IMR-90 (cell line): ENCODE data around the gene MRPL44. TPM values are rescaled to one million over a fixed set of nuclear protein-coding genes. Genes with fewer than 3 reads are reported as not detected.
A peak's percentile ranks its signal among the peaks of the same experiment; 100 is the strongest.

Source experiments
- ATAC-seq: fragments of 200-7000 bp; cut with Tn5 transposase; 2 replicates; pipeline ENCODE4 v1.9.1; 2020; ENCODE audit warnings: low read depth, mild to moderate bottlenecking, moderate library complexity
- BruUV-seq: library from RNA; stranded (reverse); fragments of 400-500 nt; replicated peaks from 2 replicates; lab custom pipeline; 2021; lab: Mats Ljungman, UMichigan
- CTCF ChIA-PET: fragments of 300-600 bp; formaldehyde crosslinking; extraction: SDS; loops from one replicate; lab custom pipeline; 2021; ENCODE audit warnings: antibody characterized with exemption; lab: Yijun Ruan, JAX
- POLR2A ChIA-PET: fragments of 300-600 bp; sonication (Branson Sonifier 250); formaldehyde crosslinking; loops from one replicate; lab custom pipeline; 2022; ENCODE audit warnings: antibody characterized with exemption; ENCODE audit not compliant: unreplicated experiment; lab: Charles Lee
- DNase-seq: peaks from one replicate; pipeline ENCODE4 v3.0.0; 2013
- H2AFZ ChIP-seq: replicated peaks from 2 replicates; pipeline ENCODE3; 2013; ENCODE audit warnings: low read length, mild to moderate bottlenecking; ENCODE audit not compliant: poor library complexity
- H2AK5ac ChIP-seq: 2 replicates; pipeline ENCODE4 v1.6.1; 2013; ENCODE audit warnings: low read depth, low read length, inconsistent platforms
- H2AK9ac ChIP-seq: replicated peaks from 2 replicates; pipeline ENCODE3; 2013; ENCODE audit warnings: mild to moderate bottlenecking, low read depth, low read length, moderate library complexity; ENCODE audit not compliant: poor library complexity
- H2BK120ac ChIP-seq: 2 replicates; pipeline ENCODE4 v1.6.1; 2013; ENCODE audit warnings: low read depth, low read length, inconsistent platforms
- H2BK15ac ChIP-seq: 3 replicates; pipeline ENCODE4 v1.6.1; 2013; ENCODE audit warnings: low read depth, low read length, inconsistent platforms
- H2BK20ac ChIP-seq: 2 replicates; pipeline ENCODE4 v1.6.1; 2013; ENCODE audit warnings: low read depth, mild to moderate bottlenecking, inconsistent platforms, low read length, moderate library complexity
- H2BK5ac ChIP-seq: 2 replicates; pipeline ENCODE4 v1.6.1; 2013; ENCODE audit warnings: mild to moderate bottlenecking, low read depth, low read length, inconsistent platforms; ENCODE audit not compliant: poor library complexity, severe bottlenecking
- H3K14ac ChIP-seq: replicated peaks from 2 replicates; pipeline ENCODE4 v1.6.1; 2013; ENCODE audit warnings: low read depth, low read length, inconsistent platforms
- H3K18ac ChIP-seq: 2 replicates; pipeline ENCODE4 v1.6.1; 2013; ENCODE audit warnings: low read depth, low read length, control low read depth
- H3K23ac ChIP-seq: 2 replicates; pipeline ENCODE4 v1.6.1; 2013; ENCODE audit warnings: low read depth, low read length, inconsistent platforms
- H3K27ac ChIP-seq: 2 replicates; pipeline ENCODE4 v1.5.1; 2013; ENCODE audit warnings: mild to moderate bottlenecking, control low read depth, low read length; ENCODE audit not compliant: insufficient read depth
- H3K27me3 ChIP-seq: 2 replicates; pipeline ENCODE4 v1.6.1; 2013; ENCODE audit warnings: low read length; ENCODE audit not compliant: control insufficient read depth, insufficient read depth
- H3K36me3 ChIP-seq: 2 replicates; pipeline ENCODE4 v1.6.1; 2013; ENCODE audit warnings: low read length, mixed read lengths; ENCODE audit not compliant: control insufficient read depth, insufficient read depth
- H3K4ac ChIP-seq: 2 replicates; pipeline ENCODE4 v1.6.1; 2013; ENCODE audit warnings: low read depth, low read length, inconsistent platforms
- H3K4me1 ChIP-seq: 2 replicates; pipeline ENCODE4 v1.6.1; 2013; ENCODE audit warnings: low read length, mixed read lengths; ENCODE audit not compliant: control insufficient read depth, insufficient read depth
- H3K4me2 ChIP-seq: 2 replicates; pipeline ENCODE4 v1.6.1; 2013; ENCODE audit warnings: low read depth, mild to moderate bottlenecking, control low read depth, low read length, moderate library complexity
- H3K4me3 ChIP-seq: 2 replicates; pipeline ENCODE4 v1.5.1; 2013; ENCODE audit warnings: low read depth, mild to moderate bottlenecking, control low read depth, low read length, moderate library complexity; ENCODE audit not compliant: insufficient read depth
- H3K56ac ChIP-seq: 2 replicates; pipeline ENCODE4 v1.6.1; 2013; ENCODE audit warnings: low read length, inconsistent platforms; ENCODE audit not compliant: insufficient read depth; ENCODE audit errors: extremely low read depth
- H3K79me1 ChIP-seq, 2 experiments: 2 replicates each; pipeline ENCODE4 v1.6.1; 2013; ENCODE audit warnings: low read length in 2 of 2, inconsistent platforms in 1 of 2, low read depth in 1 of 2
- H3K9ac ChIP-seq: 2 replicates; pipeline ENCODE4 v1.6.1; 2013; ENCODE audit warnings: low read depth, low read length, control low read depth
- H3K9me1 ChIP-seq: 2 replicates; pipeline ENCODE4 v1.6.1; 2013; ENCODE audit warnings: low read length, inconsistent platforms; ENCODE audit not compliant: insufficient read depth
- H3K9me3 ChIP-seq: 2 replicates; pipeline ENCODE4 v1.6.1; 2013; ENCODE audit warnings: low read length; ENCODE audit not compliant: control insufficient read depth, insufficient read depth
- H4K20me1 ChIP-seq: 2 replicates; pipeline ENCODE4 v1.6.1; 2013; ENCODE audit warnings: low read length, inconsistent platforms; ENCODE audit not compliant: insufficient read depth
- H4K5ac ChIP-seq: 2 replicates; pipeline ENCODE4 v1.6.1; 2013; ENCODE audit warnings: mild to moderate bottlenecking, low read depth, low read length, control low read depth
- H4K8ac ChIP-seq, 2 experiments: 2 replicates each; pipeline ENCODE4 v1.6.1; 2013; ENCODE audit warnings: low read depth in 2 of 2, low read length in 2 of 2, control low read depth in 1 of 2, inconsistent platforms in 1 of 2
- H4K91ac ChIP-seq: 2 replicates; pipeline ENCODE4 v1.6.1; 2013; ENCODE audit warnings: low read depth, low read length, inconsistent platforms; ENCODE audit not compliant: insufficient read depth
- BHLHE40 ChIP-seq: fragments of 150-350 bp; IDR thresholded peaks from 2 replicates; pipeline ENCODE4 v1.6.1; 2016; ENCODE audit warnings: mild to moderate bottlenecking, low read depth, low read length
- CEBPB ChIP-seq: IDR thresholded peaks from 2 replicates; pipeline ENCODE4 v1.6.1; 2012; ENCODE audit warnings: low read depth, low read length, improper control_type of control experiment
- CHD1 ChIP-seq: IDR thresholded peaks from 2 replicates; pipeline ENCODE4 v1.6.1; 2012; ENCODE audit warnings: low read depth, low read length, improper control_type of control experiment
- ELK1 ChIP-seq: fragments of 150-350 bp; IDR thresholded peaks from 2 replicates; pipeline ENCODE4 v1.6.1; 2016; ENCODE audit warnings: low read depth, mild to moderate bottlenecking, low read length, moderate library complexity, borderline replicate concordance
- FOS ChIP-seq: fragments of 150-350 bp; IDR thresholded peaks from 2 replicates; pipeline ENCODE4 v1.6.1; 2016; ENCODE audit warnings: low read depth, low read length
- MAFK ChIP-seq: IDR thresholded peaks from 2 replicates; pipeline ENCODE4 v1.6.1; 2012; ENCODE audit warnings: low read depth, low read length, improper control_type of control experiment
- MAZ ChIP-seq: IDR thresholded peaks from 2 replicates; pipeline ENCODE4 v1.6.1; 2012; ENCODE audit warnings: low read depth, mild to moderate bottlenecking, low read length, improper control_type of control experiment, moderate library complexity, borderline replicate concordance
- MXI1 ChIP-seq: IDR thresholded peaks from 2 replicates; pipeline ENCODE4 v1.6.1; 2012; ENCODE audit warnings: low read depth, mild to moderate bottlenecking, low read length, moderate library complexity, borderline replicate concordance
- NFE2L2 ChIP-seq: fragments of 150-350 bp; IDR thresholded peaks from 2 replicates; pipeline ENCODE4 v1.6.1; 2016; ENCODE audit warnings: low read depth, mild to moderate bottlenecking, low read length
- POLR2A ChIP-seq: IDR thresholded peaks from 2 replicates; pipeline ENCODE4 v1.6.1; 2012; ENCODE audit warnings: mild to moderate bottlenecking, low read depth, low read length
- RAD21 ChIP-seq: IDR thresholded peaks from 2 replicates; pipeline ENCODE4 v1.6.1; 2012; ENCODE audit warnings: low read length, improper control_type of control experiment
- RCOR1 ChIP-seq: IDR thresholded peaks from 2 replicates; pipeline ENCODE4 v1.6.1; 2012; ENCODE audit warnings: mild to moderate bottlenecking, low read length, improper control_type of control experiment; ENCODE audit not compliant: insufficient replicate concordance
- RFX5 ChIP-seq: IDR thresholded peaks from 2 replicates; pipeline ENCODE4 v1.8.0; 2012; ENCODE audit warnings: low read depth, mild to moderate bottlenecking, low read length, moderate library complexity
- SMC3 ChIP-seq: fragments of 150-350 bp; IDR thresholded peaks from 2 replicates; pipeline ENCODE4 v1.6.1; 2016; ENCODE audit warnings: low read depth, mild to moderate bottlenecking, antibody characterized with exemption, low read length, moderate library complexity
- USF2 ChIP-seq: fragments of 150-350 bp; IDR thresholded peaks from 2 replicates; pipeline ENCODE4 v1.6.1; 2017; ENCODE audit warnings: mild to moderate bottlenecking, antibody characterized with exemption, low read length, low read depth
- WGBS, 2 experiments: methylation state at CpG; one replicate each; pipeline versions ENCODE4 v1.1.5 to v1.1.7; 2013; ENCODE audit warnings: missing lambda C conversion rate in 2 of 2; ENCODE audit not compliant: insufficient read length in 1 of 2; ENCODE audit errors: extremely low coverage in 2 of 2; 5-methylcytosine and 5-hydroxymethylcytosine counted together
- dilution Hi-C: fragments of 300-500 bp; cut with HindIII; formaldehyde crosslinking; loops from one replicate; pipeline ENCODE4 v1.14.3; 2018; ENCODE audit warnings: low sequenced_read_pairs; ENCODE audit not compliant: unreplicated experiment
- in situ Hi-C: fragments of 300-500 bp; cut with MboI; formaldehyde crosslinking; loops from 3 replicates; pipeline ENCODE4 v1.14.3; 2019; ENCODE audit warnings: low sequenced_read_pairs, inconsistent platforms, mixed read lengths
- intact Hi-C: fragments of 100-400 bp; cut with micrococcal nuclease; formaldehyde crosslinking; loops from 2 replicates; pipeline ENCODE4 v1.10.0; 2022
- polyA plus RNA-seq, 3 experiments: library from polyadenylated mRNA; depleted of rRNA; stranded (reverse); fragments of >200 nt; gene quantifications; 2 replicates each; pipeline ENCODE4 v1.2.3, GENCODE V29; 2012; ENCODE audit warnings: low replicate concordance in 1 of 3
- total RNA-seq: library from RNA; depleted of rRNA; stranded (reverse); fragments of >200 nt; gene quantifications from 2 replicates; pipeline ENCODE4 v1.2.3, GENCODE V29; 2012
- TF ChIP-seq, protein P1 (sequence below): conservative IDR thresholded peaks from 2 replicates; pipeline ENCODE4 v1.5.1; 2012; ENCODE audit warnings: mild to moderate bottlenecking, low read depth, low read length, improper control_type of control experiment

The MRPL44 gene
- total and polyA plus RNA-seq, 2 of the 4 experiments (the other 2 are of a cell fraction), result 18.6 to 20.1 TPM

DNA sequence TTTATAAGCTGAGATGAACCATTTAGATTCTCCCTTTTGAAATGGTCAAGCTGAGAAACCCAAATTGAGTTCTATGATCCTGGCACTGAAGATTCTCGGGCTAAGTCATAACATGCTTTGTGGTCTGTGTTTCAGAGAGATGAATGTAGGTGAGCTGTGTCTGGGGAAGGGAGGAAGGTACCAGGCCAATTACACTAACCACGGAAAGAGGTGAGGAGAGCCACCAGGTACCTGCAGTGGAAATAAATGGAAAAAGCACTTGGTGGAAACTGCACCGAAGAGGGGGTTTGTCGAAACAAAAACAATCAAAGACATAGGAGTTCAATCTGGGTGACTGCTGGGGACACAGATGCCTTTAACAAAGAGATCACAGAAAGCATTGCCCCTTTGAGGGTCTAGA is 963 bp upstream of the MRPL44 start:
- in situ Hi-C loops, result no loop called here

More for the DNA sequence above, 963 bp upstream of the MRPL44 start:
- H2BK5ac ChIP-seq, result no peak overlapping the region
- 100% methylated on average over 1 of the region's 4 CpGs; no CpG with 5 or more reads in 1 of the 2 experiments for WGBS, 2 experiments
- H4K8ac ChIP-seq, result peak overlapping the region; percentile 43 to 67; a peak in 2 of 4 replicates
- no peak overlapping the region for H3K4me2 ChIP-seq
- dilution Hi-C loops, result no loop called here
- H3K36me3 ChIP-seq, result peaks cover 5% of the 10 kb centered on the region
- H2BK15ac ChIP-seq, result no peak overlapping the region
- H3K18ac ChIP-seq, result no peak overlapping the region
- no peaks in the 10 kb centered on the region for H3K27me3 ChIP-seq
- ChIA-PET CTCF (no interaction called here), POLR2A (no interaction called here)
- H2AK5ac ChIP-seq, result peak overlapping the region; percentile 78; the same call in 1 of the 2 replicates
- H3K23ac ChIP-seq, result peak overlapping the region; percentile 84
- peak overlapping the region; percentile 51 for H2AK9ac ChIP-seq
- H2BK20ac ChIP-seq, result peak overlapping the region; percentile 39; the same call in 1 of the 2 replicates
- no peak for DNase-seq
- H3K9ac ChIP-seq, result no peak overlapping the region
- H2AFZ ChIP-seq, result peak overlapping the region; percentile 61
- intact Hi-C loops, result no loop called here
- TF ChIP-seq SMC3 (no peak), RAD21 (no peak), RCOR1 (no peak), USF2 (no peak), CHD1 (no peak), CEBPB (no peak), MXI1 (no peak), BHLHE40 (no peak), MAFK (no peak), RFX5 (no peak), POLR2A (no peak), FOS (no peak), ELK1 (no peak), MAZ (no peak), NFE2L2 (no peak)
- TF ChIP-seq, protein P1, sequence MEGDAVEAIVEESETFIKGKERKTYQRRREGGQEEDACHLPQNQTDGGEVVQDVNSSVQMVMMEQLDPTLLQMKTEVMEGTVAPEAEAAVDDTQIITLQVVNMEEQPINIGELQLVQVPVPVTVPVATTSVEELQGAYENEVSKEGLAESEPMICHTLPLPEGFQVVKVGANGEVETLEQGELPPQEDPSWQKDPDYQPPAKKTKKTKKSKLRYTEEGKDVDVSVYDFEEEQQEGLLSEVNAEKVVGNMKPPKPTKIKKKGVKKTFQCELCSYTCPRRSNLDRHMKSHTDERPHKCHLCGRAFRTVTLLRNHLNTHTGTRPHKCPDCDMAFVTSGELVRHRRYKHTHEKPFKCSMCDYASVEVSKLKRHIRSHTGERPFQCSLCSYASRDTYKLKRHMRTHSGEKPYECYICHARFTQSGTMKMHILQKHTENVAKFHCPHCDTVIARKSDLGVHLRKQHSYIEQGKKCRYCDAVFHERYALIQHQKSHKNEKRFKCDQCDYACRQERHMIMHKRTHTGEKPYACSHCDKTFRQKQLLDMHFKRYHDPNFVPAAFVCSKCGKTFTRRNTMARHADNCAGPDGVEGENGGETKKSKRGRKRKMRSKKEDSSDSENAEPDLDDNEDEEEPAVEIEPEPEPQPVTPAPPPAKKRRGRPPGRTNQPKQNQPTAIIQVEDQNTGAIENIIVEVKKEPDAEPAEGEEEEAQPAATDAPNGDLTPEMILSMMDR, result no peak
- H3K14ac ChIP-seq, result no peak overlapping the region; the same call in 1 of the 2 replicates
- H3K9me3 ChIP-seq, result no peaks in the 10 kb centered on the region
- H3K4me3 ChIP-seq, result no peak overlapping the region
- ATAC-seq, result no peak
- H4K20me1 ChIP-seq, result peaks cover 4% of the 10 kb centered on the region; the same call in 1 of the 2 replicates
- no peak overlapping the region for H4K91ac ChIP-seq
- peaks cover 3% of the 10 kb centered on the region; the same call in 1 of the 2 replicates for H3K9me1 ChIP-seq
- no peak overlapping the region for H3K27ac ChIP-seq
- peaks cover 5% of the 10 kb centered on the region; the same call in 1 of the 2 replicates for H3K4me1 ChIP-seq
- H3K4ac ChIP-seq, result peak overlapping the region; percentile 39
- no TSS peak for BruUV-seq
- peak overlapping the region; percentile 57 for H4K5ac ChIP-seq
- no peak overlapping the region for H2BK120ac ChIP-seq
- peak overlapping the region; percentile 20; the same call in 1 of the 2 replicates for H3K56ac ChIP-seq
- H3K79me1 ChIP-seq, result peaks cover 8 to 21% of the 10 kb centered on the region in 2 experiments
